ENCODE results near the gene KIAA0930.

- TF ChIP-seq CTCF (IDR thresholded peaks at IDR 0.05; ENCODE audit: insufficient read depth, low read depth, low read length), result no peak
- no peak for TF ChIP-seq EZH2 (IDR thresholded peaks at IDR 0.05; ENCODE audit: insufficient read depth, low read length)
These were observed 41.0 kb downstream of the KIAA0930 start for GRCh38 chr22:45199723-45200122.

All from astrocyte (in vitro differentiated cells and primary cell).